CD4-positive, alpha-beta T cell treated with Interleukin-2 at 100 ng/mL for 4 hours (primary cell): ENCODE data around the gene CROCC2.
A peak's percentile ranks its signal among the peaks of the same experiment; 100 is the strongest.
"Not testable (repeated sequence)": the region's sequence is repeated elsewhere in the genome, so short reads cannot be mapped to it uniquely, and the experiment has no call there.

Experiments used
- DNase-seq: peaks from one replicate; pipeline ENCODE4 v3.0.0-alpha.2; 2020; ENCODE audit warnings: low spot score

Gene CROCC2

DNA sequence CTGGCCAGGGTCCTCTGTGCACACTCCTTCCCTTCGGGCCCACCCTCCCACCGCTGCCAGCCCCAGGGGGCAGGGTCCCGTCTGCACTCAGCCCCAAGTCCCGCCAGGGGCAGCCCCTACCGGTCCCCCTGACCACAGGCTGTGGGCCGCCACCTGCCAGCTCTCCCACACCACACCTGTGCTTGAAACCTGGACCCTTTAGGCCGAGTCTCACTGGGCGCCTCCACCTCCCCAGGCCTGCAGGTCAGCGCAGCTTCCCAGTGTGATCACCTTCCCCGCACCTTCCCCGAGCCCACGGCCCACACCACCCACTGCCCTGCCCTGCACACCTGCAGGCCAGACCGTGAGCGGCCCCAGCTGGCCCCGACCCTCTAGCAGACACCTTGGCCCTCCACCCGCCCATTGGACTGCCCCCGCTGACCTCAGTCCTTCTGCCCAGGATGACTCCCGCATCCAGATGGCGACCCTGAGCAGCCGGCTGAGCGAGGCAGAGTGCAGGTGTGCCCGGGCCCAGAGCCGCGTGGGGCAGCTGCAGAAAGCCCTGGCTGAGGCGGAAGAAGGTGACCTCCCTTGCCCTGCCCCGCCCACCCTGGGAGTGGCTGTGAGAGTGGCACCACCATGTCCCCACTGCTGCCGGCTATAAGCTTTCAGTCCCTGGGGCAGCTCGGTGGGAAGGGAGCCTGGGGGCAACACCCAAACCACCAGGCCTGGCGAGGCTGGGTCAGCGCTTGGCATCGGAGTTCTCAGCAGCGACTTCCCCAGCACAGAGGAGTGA is 61.0 kb downstream of the CROCC2 start:
- no peak for DNase-seq

GRCh38 chr2:240967681-240968621 is 61.8 kb downstream of the CROCC2 start:
- DNase-seq, result no peak

- DNase-seq, result no peak
These were observed 62.8 kb downstream of the CROCC2 start for GRCh38 chr2:240968731-240969624.

DNA sequence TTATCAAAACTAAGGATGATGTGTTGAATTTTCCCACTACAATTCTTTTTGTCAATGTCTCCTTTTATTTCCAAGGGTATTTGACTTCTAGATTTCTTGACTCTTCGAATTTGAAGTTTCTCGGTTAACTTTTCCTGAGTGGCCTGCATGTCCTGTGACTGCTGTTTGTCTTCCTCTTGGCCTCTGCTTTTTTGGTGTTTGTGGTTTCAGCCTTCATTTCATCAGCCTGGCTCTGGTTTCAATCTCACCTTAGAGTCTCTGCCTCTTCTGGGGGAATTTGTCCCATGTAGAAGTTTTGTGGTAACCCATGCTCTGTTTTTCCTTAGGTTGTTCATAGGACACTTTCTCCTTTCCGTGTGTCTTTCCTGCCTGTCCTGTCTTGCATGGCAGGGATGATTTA is 64.0 kb downstream of the CROCC2 start:
- DNase-seq, result no peak

DNA sequence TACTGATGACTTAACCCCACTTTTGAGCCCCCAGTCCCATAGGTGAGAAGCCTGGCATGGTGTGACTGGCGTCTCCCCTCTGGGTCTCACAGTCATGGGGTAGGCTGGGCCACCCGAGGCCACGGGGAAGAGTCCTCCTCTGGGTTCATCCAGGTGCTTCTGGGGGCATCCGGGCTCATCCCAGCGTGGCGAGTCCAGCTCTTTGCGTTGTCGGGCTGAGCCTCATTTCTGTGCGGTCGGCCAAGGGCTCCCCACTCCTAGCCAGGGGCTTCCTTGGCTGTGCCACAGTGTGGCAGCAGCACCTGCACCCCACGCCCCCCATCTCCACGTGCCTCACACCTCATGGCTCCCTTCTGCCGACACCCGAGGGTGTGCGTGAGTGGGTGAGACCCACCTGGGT is 64.7 kb downstream of the CROCC2 start:
- no peak for DNase-seq

DNA sequence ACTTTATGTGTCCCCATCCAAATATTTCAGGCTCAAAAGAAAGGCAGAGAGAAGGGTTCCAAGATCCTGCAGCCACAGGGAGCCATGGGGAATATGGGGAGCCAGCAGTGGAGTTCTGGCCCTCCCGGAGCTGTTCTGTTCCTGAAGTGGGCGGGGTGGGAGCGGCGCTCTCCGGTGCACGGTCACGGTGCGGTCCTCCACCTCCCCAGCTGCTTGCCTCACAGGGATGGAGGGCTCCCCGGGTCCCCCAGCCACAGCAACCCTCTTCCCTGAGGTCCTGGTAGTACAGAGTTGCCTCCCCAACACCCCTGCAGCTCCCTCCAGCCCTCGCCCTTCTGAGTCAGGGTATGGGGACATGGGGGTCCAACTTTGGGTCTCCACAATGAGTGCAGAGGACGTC is 66.1 kb downstream of the CROCC2 start:
- DNase-seq, result no peak

DNA sequence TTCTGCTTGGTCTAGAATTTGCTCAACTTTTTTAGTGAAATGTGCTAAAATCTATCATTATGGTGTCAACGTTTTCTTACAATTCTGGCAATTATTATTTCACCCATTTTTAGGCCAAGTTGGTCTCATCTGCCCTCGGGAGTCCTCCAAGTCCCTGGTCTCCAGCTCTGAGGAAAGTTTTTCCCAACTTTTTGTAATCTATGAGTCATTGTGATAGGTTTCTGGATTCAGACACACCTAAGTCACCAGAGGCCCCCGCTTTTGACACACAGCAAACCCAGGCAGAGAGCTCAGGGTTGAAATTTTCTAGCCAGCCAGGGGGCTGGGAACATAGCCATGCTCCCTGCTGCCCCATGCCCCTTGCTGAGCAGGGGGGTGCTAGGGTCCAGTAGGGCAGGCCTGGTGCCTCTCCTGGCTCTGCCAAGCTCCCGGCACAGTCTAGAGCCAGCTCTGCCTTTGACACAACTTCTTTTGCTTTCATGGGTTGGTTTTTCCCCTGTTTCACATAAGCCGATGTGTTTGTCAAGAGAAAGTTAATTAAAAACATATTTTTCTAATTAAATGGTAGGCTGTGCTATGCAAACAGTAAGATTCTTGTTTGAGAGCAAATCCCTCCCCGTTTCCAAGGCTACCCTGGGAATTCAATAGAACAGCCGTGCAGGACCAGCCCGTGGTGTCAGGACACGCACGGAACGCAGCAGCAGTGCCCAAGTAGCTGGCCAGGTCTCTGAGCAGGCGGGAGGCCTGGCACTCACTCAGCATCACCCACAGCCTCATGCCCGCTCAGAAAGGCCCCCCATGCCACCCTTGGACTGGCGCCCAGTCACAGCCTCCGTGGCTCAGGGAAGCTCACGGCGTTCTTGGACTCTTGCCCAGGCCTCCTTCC is 66.7 kb downstream of the CROCC2 start:
- DNase-seq, result no peak

DNA sequence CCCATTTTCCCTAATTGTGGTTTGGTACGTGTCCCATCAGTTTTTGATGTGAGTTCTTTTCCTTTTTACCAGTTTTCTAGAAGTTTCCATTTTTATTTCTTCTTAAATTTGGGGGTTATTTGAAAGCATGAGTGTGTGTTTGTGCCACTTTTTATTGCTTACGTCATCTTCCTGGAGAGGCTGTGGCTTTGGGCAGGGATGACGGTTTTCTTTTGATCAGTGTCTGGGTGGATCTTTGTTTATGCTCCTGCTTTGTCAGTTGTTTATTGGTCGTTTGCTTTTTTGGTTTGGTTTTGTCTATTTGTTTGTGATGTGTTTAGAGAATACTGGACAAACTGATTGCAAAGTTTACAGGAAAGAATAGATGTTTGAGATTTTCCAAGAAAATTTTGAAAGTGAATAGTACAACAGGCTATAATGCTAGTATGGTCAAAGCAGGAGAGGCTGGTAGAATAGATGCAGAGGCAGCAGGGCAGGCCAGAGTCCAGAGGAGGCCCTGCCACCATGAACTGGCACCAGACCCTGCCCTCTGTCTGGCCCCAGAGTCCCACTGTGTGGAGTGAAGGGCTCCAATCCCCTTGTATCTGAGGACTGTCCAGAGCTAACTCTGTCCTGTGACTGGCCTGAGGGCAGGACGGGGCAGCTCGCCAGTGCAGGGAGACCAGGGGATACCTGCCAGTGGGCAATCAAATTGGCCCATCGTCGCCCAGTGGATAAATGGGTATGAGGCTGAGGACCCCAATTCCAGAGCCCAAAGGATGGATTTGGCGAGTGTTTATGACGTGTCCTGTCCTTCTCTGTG is 68.8 kb downstream of the CROCC2 start:
- peak; percentile 35 for DNase-seq

- DNase-seq, result not testable (repeated sequence)
These were observed 69.8 kb downstream of the CROCC2 start for GRCh38 chr2:240975903-240976302.

- DNase-seq, result no peak
These were observed 75.1 kb downstream of the CROCC2 start for GRCh38 chr2:240981280-240981679.

DNA sequence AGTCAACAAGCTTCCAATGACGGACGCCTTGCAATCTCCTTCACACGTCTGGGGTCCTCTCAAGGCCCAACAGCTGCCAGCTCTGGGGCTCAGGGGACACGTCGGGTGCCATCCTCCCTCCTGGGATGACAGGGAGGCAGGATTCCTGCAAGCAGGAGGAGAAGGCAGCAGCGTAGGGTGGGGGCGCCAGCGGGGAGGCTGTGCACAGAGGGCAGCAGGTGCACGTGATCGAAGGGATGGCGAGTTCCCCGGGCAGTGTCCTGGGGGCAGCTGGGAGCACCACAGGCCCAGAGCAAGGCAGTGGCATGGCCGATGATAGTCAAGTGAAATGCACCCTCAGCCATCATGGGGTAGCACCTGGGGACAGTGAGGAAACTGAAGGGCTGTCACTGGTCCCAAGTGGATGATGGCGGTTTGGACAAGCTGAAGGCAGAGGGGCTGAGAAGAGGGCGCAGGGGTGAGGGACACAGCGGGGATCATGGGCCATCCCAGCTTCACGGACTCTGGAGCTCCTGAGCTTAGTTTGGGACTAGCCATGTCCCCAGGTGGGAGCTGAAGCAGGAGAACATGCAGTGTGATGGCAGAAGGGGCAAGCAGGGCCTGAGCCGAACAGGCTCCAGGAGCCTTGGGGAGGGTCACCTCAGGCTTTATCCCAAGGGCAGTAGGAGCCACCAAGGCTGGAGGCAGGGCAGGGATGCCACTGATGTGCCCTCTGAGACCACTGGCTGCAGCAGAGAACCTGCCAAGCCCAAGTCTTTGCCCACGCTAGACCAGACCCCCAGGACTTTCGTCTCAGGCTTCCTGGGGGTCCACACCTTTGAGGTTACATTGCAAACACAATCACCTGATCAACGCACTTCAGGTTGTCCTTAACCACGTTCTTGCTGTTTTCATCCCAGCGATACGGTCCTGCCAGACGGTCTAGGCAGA is 76.0 kb downstream of the CROCC2 start:
- DNase-seq, result no peak

DNA sequence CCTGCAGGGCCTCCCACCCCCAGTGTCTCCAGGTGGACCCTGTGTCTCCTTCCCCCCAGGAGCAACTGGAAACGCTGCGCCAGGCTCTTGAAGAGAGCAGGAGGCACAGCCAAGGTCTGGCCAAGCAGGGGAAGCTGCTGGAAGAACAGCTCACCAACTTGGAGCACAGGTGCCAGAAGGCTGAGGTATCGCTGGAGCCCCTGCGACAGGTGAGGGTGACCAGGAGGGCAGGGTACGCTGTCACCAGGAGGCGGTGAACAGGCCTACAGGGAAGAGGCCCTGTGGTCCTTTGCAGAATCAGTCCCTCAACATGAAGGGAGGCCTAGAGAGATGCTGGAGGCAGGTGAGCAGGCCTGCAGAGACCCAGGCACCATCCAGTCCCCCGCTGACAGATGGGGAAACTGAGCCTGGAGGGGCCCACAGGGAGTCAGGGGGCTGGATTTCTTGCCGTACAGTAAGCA is 76.7 kb downstream of the CROCC2 start:
- DNase-seq, result no peak

DNA sequence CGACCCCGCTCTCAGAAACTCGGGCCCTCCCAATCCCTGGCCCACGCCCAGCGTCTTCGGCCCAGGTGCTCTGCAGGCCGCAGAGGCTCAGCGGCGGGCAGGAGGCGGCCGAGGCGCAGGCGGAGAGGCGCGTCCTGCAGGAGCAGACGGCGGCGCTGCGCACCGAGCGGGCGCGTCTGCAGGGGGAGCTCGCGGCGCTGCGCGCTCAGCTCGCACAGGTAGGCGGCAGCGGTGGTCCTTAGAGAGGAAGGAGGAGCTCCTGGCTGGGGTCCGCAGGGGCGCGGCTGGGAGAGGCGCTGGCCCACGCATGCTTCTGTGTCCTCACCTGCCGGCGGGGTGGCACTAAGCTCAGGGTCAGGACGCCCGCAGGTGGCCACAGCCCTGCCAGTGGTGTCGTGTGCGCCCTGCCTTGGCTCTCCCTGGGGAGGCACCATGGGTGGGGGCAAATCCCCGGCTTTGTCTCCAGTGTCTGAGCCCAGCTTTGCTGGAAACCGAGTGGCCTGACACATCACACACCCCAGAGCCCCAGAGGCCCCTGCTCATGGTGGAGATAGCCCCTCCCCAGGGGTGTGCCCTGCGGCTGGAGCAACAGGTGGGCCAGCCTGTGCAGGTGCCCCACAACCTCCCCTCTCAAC is 77.3 kb downstream of the CROCC2 start:
- peak; percentile 20 for DNase-seq

- no peak for DNase-seq
These were observed 77.9 kb downstream of the CROCC2 start for GRCh38 chr2:240983996-240984498.

GRCh38 chr2:240985881-240986786 is 80.0 kb downstream of the CROCC2 start:
- DNase-seq, result no peak

DNA sequence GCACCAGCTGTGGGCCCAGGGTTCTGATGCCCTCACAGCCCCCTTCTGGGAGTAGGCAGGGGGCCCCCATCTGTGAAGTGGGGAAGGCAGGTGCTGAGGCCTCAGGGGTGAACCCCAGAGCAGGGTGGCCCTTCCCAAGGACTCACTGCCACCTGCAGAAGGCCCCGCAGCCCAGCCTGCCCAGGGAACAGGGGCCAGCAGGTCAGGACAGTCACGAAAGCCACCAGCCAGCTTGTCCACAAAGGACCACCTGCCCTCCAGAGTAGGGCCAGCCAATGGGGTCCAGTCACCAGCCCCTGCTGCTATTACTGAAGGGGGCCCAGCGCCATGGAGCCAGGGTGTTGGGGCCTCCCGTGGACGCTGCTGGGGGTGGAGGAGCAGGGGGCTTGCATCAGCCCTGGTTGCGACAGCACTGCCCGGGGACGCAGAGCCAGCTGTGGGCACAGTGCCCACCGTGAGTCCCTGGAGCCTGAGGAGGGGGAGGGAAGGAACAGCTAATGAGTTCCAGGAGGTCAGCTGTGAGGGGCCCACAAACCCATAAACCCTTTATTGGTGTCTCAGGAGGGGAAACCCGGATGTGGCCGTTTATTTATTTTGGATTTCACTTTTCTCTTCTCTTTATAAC is 80.8 kb downstream of the CROCC2 start:
- DNase-seq, result no peak

DNA sequence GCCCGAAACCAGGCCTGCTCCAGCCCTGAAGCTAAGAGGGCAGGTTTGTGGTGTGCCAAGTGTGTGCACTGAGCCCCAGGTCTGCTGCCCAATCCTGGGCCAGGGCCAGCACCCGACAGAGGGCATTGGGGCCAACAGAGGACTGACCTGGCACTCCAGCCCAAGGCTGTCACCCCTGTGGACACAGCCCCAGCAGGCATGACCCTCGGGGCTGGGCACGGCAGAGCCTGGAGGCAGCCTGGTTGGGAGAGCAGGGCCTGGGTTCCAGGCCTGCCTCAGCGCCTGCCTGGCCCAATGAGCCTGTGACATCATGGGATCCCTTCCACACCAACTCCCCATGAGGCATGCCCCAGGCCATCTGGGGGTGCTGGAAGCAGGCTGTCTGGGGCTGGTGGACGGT is 81.5 kb downstream of the CROCC2 start:
- DNase-seq, result no peak
